IPS-18c (cell line): ENCODE data around the gene BRPF1.

ENCODE experiments used
- H3K4me3 ChIP-seq: 2 replicates; pipeline ENCODE4 v1.7.0; 2013; ENCODE audit warnings: low read depth, mild to moderate bottlenecking, low read length, moderate library complexity; ENCODE audit not compliant: insufficient read depth
- H3K9me3 ChIP-seq: one replicate; pipeline ENCODE4 v1.6.1; 2013; ENCODE audit warnings: mild to moderate bottlenecking, low read length, moderate library complexity; ENCODE audit not compliant: control insufficient read depth, insufficient read depth

BRPF1 gene

GRCh38 chr3:9718118-9718517 is 13.4 kb upstream of the BRPF1 start:
- H3K4me3 ChIP-seq, result no peak overlapping the region
- H3K9me3 ChIP-seq, result no peaks in the 10 kb centered on the region

- Histone ChIP-seq H3K9me3 (no peaks in the 10 kb centered on the region), H3K4me3 (no peak overlapping the region)
These were observed 10.4 kb upstream of the BRPF1 start for GRCh38 chr3:9721015-9721699.

GRCh38 chr3:9721700-9722060 is 9.9 kb upstream of the BRPF1 start:
- H3K4me3 ChIP-seq, result no peak overlapping the region
- H3K9me3 ChIP-seq, result no peaks in the 10 kb centered on the region

- no peaks in the 10 kb centered on the region for H3K9me3 ChIP-seq
- no peak overlapping the region for H3K4me3 ChIP-seq
These were observed 5.6 kb upstream of the BRPF1 start for GRCh38 chr3:9725775-9726515.

- peak overlapping the region; percentile 31; the same call in 1 of the 2 replicates for H3K4me3 ChIP-seq
These were observed 4.4 kb upstream of the BRPF1 start for GRCh38 chr3:9727041-9727595.

GRCh38 chr3:9727743-9728142 is 3.8 kb upstream of the BRPF1 start:
- Histone ChIP-seq H3K9me3 (no peaks in the 10 kb centered on the region), H3K4me3 (no peak overlapping the region)

More at GRCh38 chr3:9727041-9727595, 4.4 kb upstream of the BRPF1 start:
- H3K9me3 ChIP-seq, result no peaks in the 10 kb centered on the region

- Histone ChIP-seq H3K4me3 (no peak overlapping the region), H3K9me3 (no peaks in the 10 kb centered on the region)
These were observed 2.1 kb upstream of the BRPF1 start for GRCh38 chr3:9729419-9729818.

- Histone ChIP-seq H3K9me3 (no peaks in the 10 kb centered on the region), H3K4me3 (peak overlapping the region; percentile 69)
These were observed 804 bp upstream of the BRPF1 start for GRCh38 chr3:9730657-9731205.

- no peaks in the 10 kb centered on the region for H3K9me3 ChIP-seq
- peak overlapping the region; percentile 88 for H3K4me3 ChIP-seq
These were observed 675 bp downstream of the BRPF1 start for GRCh38 chr3:9732080-9732739.

GRCh38 chr3:9732740-9733115 is 1.2 kb downstream of the BRPF1 start:
- H3K4me3 ChIP-seq, result peak overlapping the region; percentile 88
- H3K9me3 ChIP-seq, result no peaks in the 10 kb centered on the region

- Histone ChIP-seq H3K9me3 (no peaks in the 10 kb centered on the region), H3K4me3 (no peak overlapping the region)
These were observed 5.3 kb downstream of the BRPF1 start for GRCh38 chr3:9736831-9737230.

- Histone ChIP-seq H3K4me3 (no peak overlapping the region), H3K9me3 (no peaks in the 10 kb centered on the region)
These were observed 7.6 kb downstream of the BRPF1 start for GRCh38 chr3:9739181-9739580.

- Histone ChIP-seq H3K9me3 (no peaks in the 10 kb centered on the region), H3K4me3 (no peak overlapping the region)
These were observed 11.0 kb downstream of the BRPF1 start for GRCh38 chr3:9742560-9742959.

- no peak overlapping the region for H3K4me3 ChIP-seq
- no peaks in the 10 kb centered on the region for H3K9me3 ChIP-seq
These were observed 12.0 kb downstream of the BRPF1 start for GRCh38 chr3:9743548-9743947.

GRCh38 chr3:9744162-9744561 is 12.6 kb downstream of the BRPF1 start:
- no peak overlapping the region for H3K4me3 ChIP-seq
- H3K9me3 ChIP-seq, result no peaks in the 10 kb centered on the region

- Histone ChIP-seq H3K9me3 (no peaks in the 10 kb centered on the region), H3K4me3 (no peak overlapping the region)
These were observed 14.0 kb downstream of the BRPF1 start for GRCh38 chr3:9745521-9745920.

GRCh38 chr3:9746330-9746729 is 14.8 kb downstream of the BRPF1 start:
- H3K4me3 ChIP-seq, result no peak overlapping the region
- H3K9me3 ChIP-seq, result no peaks in the 10 kb centered on the region

- H3K9me3 ChIP-seq, result no peaks in the 10 kb centered on the region
These were observed 15.7 kb downstream of the BRPF1 start for GRCh38 chr3:9747267-9747666.

More at GRCh38 chr3:9747267-9747666, 15.7 kb downstream of the BRPF1 start:
- H3K4me3 ChIP-seq, result no peak overlapping the region
